EL (cell line): ENCODE data around the gene OTOP3.

Experiments used
- DNase-seq: peaks from one replicate; pipeline ENCODE4 v3.0.0-alpha.2; 2016

OTOP3 gene

GRCh38 chr17:74943808-74944522 lies 8.3 kb downstream of the OTOP3 start:
- no peak for DNase-seq

- DNase-seq = no peak
These were observed 9.8 kb downstream of the OTOP3 start for GRCh38 chr17:74945543-74945942.

GRCh38 chr17:74946641-74947040 lies 10.9 kb downstream of the OTOP3 start:
- DNase-seq = no peak

GRCh38 chr17:74947041-74947754 lies 11.5 kb downstream of the OTOP3 start:
- DNase-seq = no peak

- DNase-seq = no peak
These were observed 13.9 kb downstream of the OTOP3 start for GRCh38 chr17:74949455-74950115.

- DNase-seq = no peak
These were observed 14.5 kb downstream of the OTOP3 start for GRCh38 chr17:74950207-74950606.

GRCh38 chr17:74951065-74951464 lies 15.4 kb downstream of the OTOP3 start:
- DNase-seq = no peak

- DNase-seq = no peak
These were observed 16.2 kb downstream of the OTOP3 start for GRCh38 chr17:74951680-74952421.

GRCh38 chr17:74952431-74953133 lies 16.9 kb downstream of the OTOP3 start:
- no peak for DNase-seq

- no peak for DNase-seq
These were observed 17.5 kb downstream of the OTOP3 start for GRCh38 chr17:74953134-74953687.

GRCh38 chr17:74954115-74954514 lies 18.4 kb downstream of the OTOP3 start:
- DNase-seq = no peak

- DNase-seq = no peak
These were observed 19.1 kb downstream of the OTOP3 start for GRCh38 chr17:74954665-74955421.

GRCh38 chr17:74956093-74956492 lies 20.4 kb downstream of the OTOP3 start:
- DNase-seq = no peak

- DNase-seq = peak; percentile 58
These were observed 22.4 kb downstream of the OTOP3 start for GRCh38 chr17:74957935-74958740.

- DNase-seq = peak; percentile 41
These were observed 24.3 kb downstream of the OTOP3 start for GRCh38 chr17:74959826-74960515.

GRCh38 chr17:74960570-74961342 lies 25.1 kb downstream of the OTOP3 start:
- no peak for DNase-seq

- peak; percentile 86 for DNase-seq
These were observed 26.1 kb downstream of the OTOP3 start for GRCh38 chr17:74961657-74962350.

GRCh38 chr17:74962622-74963394 lies 27.1 kb downstream of the OTOP3 start:
- no peak for DNase-seq
